ENCODE measurements around the gene WDR7.

The WDR7 gene

GRCh38 chr18:56899660-56900059 lies 248.5 kb downstream of the WDR7 start:
- no peak for DNase-seq

GRCh38 chr18:56900195-56901094 lies 249.3 kb downstream of the WDR7 start:
- DNase-seq = no peak

- no peak for DNase-seq
Observed at GRCh38 chr18:56901919-56902318, 250.8 kb downstream of the WDR7 start.

GRCh38 chr18:56902653-56903052 lies 251.5 kb downstream of the WDR7 start:
- DNase-seq = no peak

GRCh38 chr18:56903686-56904085 lies 252.5 kb downstream of the WDR7 start:
- DNase-seq = no peak

- no peak for DNase-seq
Observed at GRCh38 chr18:56907771-56908170, 256.6 kb downstream of the WDR7 start.

GRCh38 chr18:56910237-56910636 lies 259.1 kb downstream of the WDR7 start:
- DNase-seq = no peak

GRCh38 chr18:56910967-56911366 lies 259.8 kb downstream of the WDR7 start:
- DNase-seq = no peak

- DNase-seq = no peak
Observed at GRCh38 chr18:56913941-56914340, 262.8 kb downstream of the WDR7 start.

GRCh38 chr18:56919190-56919589 lies 268.0 kb downstream of the WDR7 start:
- DNase-seq = no peak

GRCh38 chr18:56921896-56922480 lies 270.8 kb downstream of the WDR7 start:
- DNase-seq = no peak

GRCh38 chr18:56926734-56927133 lies 275.6 kb downstream of the WDR7 start:
- DNase-seq = no peak

- no peak for DNase-seq
Observed at GRCh38 chr18:56927786-56928185, 276.6 kb downstream of the WDR7 start.

GRCh38 chr18:56929886-56930285 lies 278.7 kb downstream of the WDR7 start:
- DNase-seq = no peak

GRCh38 chr18:56933472-56933871 lies 282.3 kb downstream of the WDR7 start:
- no peak for DNase-seq

- DNase-seq = no peak
Observed at GRCh38 chr18:56934131-56934530, 283.0 kb downstream of the WDR7 start.

GRCh38 chr18:56934906-56935305 lies 283.7 kb downstream of the WDR7 start:
- DNase-seq = no peak

- no peak for DNase-seq
Observed at GRCh38 chr18:56935434-56936040, 284.4 kb downstream of the WDR7 start.

GRCh38 chr18:56936457-56936856 lies 285.3 kb downstream of the WDR7 start:
- no peak for DNase-seq

GRCh38 chr18:56937874-56938430 lies 286.8 kb downstream of the WDR7 start:
- no peak for DNase-seq

- no peak for DNase-seq
Observed at GRCh38 chr18:56945171-56946083, 294.3 kb downstream of the WDR7 start.

GRCh38 chr18:56947236-56947635 lies 296.1 kb downstream of the WDR7 start:
- DNase-seq = no peak

- no peak for DNase-seq
Observed at GRCh38 chr18:56952026-56952425, 300.9 kb downstream of the WDR7 start.
